Neural progenitor cell (in vitro differentiated cells): ENCODE results near the gene GRAMD4.

Source experiments
- EZH2 ChIP-seq: fragments of 200-600 bp; sonication (generic); IDR thresholded peaks from 2 replicates; pipeline ENCODE4 v1.6.1; 2017; ENCODE audit warnings: antibody characterized with exemption, mild to moderate bottlenecking, moderate library complexity
- EZH2phosphoT487 ChIP-seq: fragments of 200-600 bp; sonication (generic); IDR thresholded peaks from 2 replicates; pipeline ENCODE4 v1.6.1; 2017; ENCODE audit warnings: antibody characterized with exemption
- TF ChIP-seq, protein P1 (sequence below): fragments of 200-600 bp; sonication (generic); IDR thresholded peaks from 2 replicates; pipeline ENCODE4 v1.5.1; 2017; ENCODE audit warnings: antibody characterized with exemption, mild to moderate bottlenecking

DNA sequence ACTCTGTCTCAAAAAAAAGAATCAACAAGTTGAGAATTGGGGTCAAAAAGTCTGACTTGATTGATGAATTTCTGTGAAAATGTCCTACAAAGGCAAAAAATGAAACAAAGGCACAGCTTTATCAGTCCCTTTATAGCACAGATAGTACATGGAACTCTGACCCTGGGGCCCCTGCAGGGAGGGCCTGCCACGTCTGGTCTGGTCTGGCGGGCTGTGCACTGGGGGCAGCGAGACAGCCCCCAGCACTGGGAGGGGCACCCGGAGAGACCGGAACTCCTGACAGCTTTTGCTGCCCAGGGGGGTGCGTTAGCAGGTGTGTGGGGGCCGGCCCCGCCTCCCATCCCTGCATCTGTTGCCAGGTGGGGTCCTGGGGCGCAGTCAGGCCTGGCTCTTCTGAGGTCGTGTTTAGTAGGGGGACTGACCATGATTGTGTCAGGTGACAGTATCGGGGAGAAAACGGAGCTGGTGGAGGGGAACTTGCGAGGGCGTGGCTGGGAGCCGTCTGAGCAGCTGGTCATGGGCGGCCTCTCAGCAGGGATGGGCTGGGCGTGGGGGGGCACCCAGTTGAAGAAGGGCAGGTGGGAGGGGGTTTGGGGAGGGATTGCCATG lies 51.7 kb downstream of the GRAMD4 start:
- TF ChIP-seq, protein P1, sequence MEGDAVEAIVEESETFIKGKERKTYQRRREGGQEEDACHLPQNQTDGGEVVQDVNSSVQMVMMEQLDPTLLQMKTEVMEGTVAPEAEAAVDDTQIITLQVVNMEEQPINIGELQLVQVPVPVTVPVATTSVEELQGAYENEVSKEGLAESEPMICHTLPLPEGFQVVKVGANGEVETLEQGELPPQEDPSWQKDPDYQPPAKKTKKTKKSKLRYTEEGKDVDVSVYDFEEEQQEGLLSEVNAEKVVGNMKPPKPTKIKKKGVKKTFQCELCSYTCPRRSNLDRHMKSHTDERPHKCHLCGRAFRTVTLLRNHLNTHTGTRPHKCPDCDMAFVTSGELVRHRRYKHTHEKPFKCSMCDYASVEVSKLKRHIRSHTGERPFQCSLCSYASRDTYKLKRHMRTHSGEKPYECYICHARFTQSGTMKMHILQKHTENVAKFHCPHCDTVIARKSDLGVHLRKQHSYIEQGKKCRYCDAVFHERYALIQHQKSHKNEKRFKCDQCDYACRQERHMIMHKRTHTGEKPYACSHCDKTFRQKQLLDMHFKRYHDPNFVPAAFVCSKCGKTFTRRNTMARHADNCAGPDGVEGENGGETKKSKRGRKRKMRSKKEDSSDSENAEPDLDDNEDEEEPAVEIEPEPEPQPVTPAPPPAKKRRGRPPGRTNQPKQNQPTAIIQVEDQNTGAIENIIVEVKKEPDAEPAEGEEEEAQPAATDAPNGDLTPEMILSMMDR = no peak
- TF ChIP-seq EZH2 (no peak), EZH2phosphoT487 (no peak)
